Measurements from ENCODE around the gene ISG15.

Gene ISG15

DNA sequence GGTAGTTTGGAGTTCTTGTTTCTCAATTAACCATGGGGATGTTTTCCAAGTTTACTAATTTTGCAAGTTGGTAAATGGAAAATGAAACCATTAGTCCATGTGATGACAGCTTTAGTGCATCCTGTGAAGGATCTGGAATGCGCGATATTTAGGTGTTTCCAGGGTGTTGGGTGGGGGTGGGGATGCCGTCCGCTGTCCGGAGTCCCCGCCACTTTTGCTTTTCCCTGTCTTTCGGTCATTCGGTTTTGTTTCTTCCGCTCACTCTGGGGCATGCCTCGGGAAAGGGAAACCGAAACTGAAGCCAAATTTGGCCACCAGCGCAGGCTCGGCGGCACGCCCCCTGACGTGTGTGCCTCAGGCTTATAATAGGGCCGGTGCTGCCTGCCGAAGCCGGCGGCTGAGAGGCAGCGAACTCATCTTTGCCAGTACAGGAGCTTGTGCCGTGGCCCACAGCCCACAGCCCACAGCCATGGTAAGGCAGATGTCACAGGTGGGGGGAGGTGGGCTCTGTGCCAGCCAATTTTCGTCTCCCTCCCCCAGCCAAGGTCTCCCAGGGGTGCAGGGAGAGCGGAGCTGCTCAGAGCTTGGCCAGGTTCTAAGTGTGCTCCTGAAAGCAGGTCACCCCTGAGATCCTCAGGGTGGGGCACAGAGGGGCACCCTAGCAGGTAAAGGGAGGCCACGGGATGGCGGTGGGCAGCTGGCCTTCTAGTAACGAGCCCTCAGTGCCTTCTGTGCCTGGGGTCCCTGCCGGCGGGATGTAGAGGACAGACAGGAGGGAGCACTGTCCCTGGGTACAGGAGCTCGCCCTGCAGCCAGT is at the start of gene ISG15:
Gene ISG15, plus strand, starts transcription at position 393 of the 817 bp plus-strand sequence. Its CDS starts 77 bp downstream, at position 470.
- DNase-seq = peak; percentile 84 to 87

DNA sequence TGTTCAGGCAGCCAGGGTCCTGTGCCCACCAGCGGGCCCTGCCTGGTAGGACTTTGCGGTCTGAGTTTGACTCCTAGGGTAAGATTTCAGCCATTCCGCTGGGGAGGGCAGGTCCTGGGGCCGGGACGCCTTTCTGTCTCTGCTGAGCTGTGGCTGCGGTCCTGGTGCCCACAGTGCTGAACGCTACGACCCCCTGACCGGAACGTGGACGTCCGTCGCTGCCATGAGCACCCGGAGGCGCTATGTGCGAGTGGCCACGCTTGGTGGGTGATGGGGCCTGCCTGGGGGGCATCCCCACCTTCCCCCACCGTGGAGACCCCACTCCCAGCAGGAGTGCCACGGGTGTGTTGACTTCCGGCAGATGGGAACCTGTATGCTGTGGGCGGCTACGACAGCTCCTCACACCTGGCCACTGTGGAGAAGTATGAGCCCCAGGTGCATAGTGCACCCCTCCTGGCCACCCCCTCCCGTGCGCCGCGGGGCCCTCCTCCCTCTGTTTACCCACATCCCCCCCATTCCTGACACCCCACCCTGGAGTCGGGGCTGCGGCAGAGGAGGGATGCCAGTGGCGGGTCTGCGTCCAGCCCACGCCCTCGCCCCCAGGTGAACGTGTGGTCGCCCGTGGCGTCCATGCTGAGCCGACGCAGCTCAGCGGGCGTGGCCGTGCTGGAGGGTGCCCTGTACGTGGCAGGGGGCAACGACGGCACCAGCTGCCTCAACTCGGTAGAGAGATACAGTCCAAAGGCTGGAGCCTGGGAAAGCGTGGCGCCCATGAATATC is 49.4 kb upstream of the ISG15 start:
- DNase-seq = no peak

DNA sequence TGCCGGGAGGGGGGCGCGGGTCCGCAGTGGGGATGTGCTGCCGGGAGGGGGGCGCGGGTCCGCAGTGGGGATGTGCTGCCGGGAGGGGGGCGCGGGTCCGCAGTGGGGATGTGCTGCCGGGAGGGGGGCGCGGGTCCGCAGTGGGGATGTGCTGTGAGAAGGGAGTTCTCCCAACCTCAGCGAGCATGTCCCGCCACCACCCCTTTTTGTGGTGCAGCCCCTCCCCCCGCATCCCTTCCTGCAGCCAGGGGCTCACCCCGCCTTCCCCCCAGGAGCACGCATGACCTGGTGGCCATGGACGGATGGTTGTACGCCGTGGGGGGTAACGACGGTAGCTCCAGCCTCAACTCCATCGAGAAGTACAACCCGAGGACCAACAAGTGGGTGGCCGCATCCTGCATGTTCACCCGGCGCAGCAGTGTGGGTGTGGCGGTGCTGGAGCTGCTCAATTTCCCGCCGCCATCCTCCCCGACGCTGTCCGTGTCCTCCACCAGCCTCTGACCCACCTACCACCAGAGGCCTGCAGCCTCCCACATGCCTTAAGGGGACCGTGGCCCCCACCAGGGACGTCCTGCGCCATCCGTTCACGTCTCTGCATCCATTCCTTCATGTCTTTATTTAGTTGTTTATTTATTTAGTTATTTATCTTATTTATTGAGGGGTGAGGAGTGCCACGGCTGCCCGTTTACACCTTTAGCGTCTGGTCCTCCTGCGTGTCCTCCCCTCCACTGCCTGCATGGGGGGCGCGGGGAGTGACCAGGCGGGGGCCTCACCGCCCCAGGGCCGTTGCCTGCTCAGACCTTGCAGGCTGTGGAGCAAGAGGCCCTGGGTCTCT is 48.4 kb upstream of the ISG15 start:
- DNase-seq = no peak

DNA sequence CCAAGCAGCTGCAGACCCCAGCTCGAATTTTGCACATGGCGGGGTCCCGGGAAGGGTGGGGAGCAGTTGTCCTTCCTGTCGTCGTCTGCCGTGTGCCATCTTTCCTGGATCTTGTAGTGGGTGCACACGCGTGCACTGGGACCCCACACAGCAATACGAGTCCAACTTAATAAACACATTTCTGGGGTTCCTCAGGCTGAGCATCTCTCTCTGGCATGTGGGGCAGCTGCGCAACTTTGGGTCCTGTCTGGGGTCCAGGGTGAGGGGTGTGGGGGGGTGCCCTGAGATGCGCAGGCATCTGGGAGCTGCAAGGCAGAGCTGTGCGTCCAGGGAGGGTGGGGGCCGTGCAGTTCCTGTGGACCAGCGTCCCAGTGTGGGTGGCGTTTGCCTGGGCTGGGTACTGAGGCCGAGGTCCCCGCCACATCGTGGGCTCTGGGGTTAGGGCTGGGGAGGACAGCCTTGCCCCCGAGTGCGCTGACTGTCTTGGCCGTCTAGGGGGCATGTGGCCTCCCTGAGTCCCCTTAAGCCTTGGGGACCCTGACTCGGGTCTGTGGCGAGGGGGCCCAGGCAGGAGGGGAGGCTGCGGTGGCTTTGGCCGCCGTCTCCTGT is 47.7 kb upstream of the ISG15 start:
- no peak for DNase-seq

DNA sequence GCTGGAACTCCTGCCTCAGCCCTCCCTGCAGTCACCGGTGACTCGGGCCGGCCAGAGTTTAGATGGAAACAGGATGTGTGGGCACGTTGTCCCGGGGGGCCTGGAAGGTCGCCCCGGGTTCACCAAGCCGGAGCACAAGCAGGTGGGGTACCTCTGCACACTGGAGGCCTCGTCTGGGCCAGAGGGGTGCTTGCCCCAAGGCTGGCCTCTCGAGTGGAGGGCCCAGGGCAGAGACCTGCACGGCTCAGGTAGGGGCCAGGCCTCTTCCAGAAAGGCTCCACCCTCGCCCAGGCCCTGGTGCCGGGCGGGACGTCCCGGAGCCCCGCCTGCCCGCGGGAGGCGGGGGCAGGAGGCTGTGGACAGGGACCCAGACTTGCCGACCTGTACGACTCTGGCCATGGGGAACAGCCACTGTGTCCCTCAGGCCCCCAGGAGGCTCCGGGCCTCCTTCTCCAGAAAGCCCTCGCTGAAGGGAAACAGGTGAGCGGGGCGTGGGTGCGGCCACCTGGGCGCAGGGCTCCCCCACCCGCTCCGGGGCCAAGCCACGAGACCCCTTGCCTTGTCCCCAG is 47.1 kb upstream of the ISG15 start, which contains the start of gene PLEKHN1:
Gene PLEKHN1, plus strand, starts transcription at position 348 of the 569 bp plus-strand sequence. Its CDS starts 50 bp downstream, at position 398.
- peak in 1 of 2 donors; percentile 53 for DNase-seq

DNA sequence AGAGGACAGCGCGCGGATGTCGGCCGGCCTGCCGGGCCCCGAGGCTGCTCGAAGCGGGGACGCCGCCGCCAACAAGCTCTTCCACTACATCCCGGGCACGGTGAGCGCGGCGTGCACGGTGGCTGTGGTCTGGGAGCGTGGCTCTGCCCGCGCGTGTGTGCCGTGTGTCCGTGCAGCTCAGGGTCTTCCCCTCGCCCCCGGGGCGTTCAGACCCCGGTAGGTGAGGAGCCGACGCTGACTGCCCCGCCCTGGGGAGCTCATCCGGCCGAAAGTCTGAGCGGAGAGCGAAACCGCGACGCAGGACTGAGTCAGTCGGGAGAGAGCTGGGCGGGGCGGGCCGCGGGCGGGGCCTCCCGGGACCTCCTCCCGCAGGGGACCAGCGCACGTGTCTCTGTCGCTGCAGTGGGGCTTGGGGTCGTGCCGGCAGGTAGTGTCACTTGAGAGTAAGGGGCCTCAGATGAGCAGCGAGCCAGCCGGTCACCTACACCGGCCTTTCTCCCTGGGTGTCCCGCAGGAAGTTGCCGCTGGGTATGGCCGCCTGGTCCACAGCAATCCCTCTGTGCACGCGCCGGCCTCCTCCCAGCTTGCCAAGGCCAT is 46.5 kb upstream of the ISG15 start:
- peak; percentile 88 to 91 for DNase-seq

DNA sequence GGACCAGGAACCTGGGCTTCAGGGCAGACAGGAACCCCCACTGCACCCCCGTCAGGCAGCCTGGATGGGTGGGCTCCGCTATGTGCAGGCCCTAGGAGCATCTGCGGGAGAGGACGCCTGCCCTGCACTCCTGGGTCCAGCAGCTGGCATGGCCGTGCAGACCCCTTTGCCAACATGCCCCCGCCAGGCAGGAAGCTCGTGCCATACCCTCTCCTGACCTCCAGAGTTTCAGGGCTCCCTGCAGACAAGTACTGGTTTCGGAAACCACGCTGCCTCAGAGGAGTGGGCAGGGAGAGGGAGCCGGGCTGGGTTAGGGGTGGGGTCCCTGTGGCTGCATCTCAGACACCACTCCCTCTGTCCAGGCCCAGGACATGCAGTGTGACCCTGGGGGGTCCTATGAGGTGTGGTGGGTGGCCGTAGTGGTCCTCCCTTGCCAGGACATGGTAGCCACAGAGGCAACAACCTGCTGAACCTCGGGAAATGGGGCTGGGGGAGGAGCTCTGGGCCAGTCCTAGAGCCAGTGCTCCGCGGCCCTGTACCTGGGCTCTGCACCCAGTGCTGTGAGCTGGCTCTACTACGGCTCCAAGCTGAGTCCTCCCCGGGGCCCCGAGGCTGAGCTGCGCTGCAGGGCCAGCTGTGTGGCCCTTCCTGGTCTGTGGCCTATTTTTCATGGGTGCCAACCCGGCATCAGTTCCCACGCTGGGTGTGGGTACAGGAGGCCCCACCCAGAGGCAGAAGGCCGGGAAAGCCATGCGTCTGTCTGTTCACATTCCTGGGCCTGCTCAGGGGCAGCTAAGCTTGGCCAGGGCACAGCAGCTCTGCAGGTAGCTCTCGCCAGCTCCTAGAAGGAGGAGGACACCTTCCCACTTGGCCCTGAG is 45.6 kb upstream of the ISG15 start:
- no peak for DNase-seq

DNA sequence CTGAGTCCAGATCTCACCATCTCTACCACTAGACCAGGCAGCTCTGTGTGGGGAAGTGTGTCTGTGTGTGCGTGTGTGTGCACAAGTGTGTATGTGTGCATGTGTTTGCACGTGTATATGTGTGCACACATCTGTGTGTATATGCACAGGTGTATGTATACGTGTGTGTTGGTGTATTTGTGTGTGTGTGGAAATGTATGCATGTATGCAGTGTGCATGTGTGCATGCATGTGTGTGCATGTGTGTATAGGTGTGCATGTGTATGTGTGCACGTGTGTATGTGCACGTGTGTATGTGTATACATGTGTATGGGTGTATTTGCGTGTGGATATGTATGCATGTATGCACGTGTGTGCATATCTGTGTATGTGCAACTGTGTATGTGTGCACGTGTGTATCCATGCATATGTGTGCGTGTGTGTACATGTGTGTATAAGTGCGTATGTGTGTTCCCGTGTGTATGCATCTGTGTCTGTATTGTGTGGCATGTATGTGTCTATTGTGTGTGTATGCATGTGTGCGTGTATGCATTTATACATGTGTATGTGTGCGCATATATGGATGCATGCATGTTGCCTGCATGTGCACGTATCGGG is 43.9 kb upstream of the ISG15 start:
- DNase-seq = no peak

DNA sequence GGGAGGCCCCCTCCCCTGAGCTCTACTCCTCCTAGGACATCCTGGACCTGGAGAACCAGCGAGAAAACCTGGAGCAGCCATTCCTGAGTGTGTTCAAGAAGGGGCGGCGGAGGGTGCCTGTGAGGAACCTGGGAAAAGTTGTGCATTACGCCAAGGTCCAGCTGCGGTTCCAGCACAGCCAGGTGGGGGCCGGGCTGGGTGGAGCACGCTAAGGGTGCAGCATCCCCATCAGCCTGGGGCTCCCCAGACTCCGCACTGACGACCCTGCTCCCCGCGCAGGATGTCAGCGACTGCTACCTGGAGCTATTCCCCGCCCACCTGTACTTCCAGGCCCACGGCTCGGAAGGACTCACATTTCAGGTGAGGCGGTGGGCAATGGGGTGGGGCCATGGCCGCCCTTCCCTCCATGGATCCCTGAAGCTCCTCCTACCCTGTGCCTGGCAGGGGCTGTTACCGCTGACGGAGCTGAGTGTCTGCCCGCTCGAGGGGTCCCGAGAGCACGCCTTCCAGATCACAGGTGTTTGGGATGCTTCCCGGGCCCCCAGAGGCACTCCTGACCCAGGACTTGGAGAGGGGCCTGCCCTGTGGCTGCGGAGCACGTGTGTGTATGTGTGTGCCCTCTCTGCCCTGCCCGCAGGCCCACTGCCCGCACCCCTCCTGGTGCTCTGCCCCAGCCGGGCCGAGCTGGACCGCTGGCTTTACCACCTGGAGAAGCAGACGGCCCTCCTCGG is 42.9 kb upstream of the ISG15 start:
- DNase-seq = no peak

DNA sequence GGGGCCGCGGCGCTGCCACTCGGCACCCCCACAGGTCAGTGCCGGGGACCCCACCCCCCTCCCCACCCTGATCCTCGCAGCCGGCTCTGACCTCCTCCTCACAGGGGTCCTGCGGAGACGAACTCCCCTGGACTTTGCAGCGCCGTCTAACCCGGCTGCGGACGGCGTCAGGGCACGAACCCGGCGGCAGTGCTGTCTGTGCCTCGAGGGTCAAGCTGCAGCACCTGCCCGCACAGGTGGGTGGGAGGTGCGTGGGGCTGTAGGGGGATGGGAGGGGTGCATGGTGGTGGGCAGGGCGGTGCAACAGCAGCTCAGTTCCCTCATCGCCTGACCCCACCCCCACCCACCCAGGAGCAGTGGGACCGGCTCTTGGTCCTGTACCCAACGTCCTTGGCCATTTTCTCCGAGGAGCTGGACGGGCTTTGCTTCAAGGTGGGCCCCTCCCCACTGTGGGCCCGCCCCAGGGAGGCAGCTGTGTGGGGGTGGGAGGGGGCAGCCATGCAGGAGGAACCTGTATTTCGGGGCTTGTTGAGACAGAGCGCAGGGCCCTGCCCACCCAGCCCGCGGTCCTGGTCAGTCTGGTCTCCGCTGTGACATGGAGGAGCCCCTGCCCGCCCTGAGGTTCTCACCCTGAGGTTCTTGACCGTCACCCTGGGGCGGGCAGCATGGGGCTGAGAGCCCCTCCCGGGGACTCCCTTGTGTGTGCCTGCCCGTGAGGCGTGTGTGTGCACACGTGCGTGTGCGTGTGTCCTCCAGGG is 42.1 kb upstream of the ISG15 start:
- no peak for DNase-seq

DNA sequence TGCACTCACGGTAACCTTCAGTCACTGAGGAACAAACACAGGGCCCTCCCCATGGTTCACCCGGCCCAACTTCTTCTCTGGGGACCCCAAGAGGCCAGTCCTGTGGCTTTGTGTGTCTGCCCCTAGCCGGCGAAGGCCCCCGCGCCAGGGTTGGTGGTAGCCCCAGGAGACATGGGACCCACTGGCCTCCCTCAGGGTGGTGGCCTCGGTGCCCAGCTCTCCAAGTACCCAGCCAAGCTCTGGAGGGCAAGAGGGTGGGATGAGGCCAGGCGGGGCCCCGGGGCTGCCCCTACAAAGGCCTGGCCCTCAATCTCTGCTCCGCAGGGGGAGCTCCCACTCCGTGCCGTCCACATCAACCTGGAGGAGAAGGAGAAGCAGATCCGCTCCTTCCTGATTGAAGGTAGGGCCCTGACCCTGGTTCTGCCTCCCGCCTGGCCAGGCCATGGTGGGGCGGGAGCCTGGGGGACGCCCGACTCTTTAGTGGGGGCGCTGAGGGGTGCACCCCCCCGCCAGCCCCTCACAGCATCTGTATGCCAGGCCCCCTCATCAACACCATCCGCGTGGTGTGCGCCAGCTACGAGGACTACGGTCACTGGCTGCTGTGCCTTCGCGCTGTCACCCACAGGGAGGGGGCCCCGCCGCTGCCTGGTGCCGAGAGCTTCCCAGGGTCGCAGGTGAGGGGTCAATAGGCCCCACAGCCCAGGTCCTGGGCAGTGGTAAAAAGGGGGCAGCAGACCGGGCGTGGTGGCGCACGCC is 41.4 kb upstream of the ISG15 start:
- no peak for DNase-seq

DNA sequence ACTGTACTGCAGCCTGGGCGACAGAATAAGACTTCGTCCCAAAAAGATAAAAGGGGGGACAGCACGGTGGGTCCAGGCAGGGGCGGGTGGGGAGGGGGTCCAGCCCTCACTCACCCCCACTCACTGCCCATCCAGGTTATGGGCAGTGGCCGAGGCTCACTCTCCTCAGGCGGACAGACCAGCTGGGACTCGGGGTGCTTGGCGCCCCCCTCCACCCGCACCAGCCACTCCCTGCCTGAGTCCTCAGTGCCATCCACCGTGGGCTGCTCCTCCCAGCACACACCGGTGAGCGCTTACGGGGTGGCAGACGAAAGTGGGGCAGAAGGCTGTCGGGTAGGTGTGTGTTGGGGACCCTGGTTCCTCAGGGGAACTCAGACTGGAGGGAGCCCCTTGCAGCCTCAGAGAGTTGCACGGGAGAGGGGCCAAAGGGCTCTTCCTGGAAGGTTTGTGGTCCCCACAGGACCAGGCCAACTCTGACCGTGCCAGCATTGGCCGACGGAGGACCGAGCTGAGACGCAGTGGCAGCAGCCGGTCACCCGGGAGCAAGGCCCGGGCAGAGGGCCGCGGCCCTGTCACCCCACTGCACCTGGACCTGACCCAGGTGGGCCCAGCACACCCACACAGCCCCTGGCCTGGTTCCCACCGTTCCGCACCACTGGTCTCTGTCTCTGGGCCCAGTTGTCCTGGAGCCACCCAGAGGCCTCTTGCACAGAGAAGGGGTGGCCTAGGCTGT is 40.4 kb upstream of the ISG15 start:
- DNase-seq = no peak

DNA sequence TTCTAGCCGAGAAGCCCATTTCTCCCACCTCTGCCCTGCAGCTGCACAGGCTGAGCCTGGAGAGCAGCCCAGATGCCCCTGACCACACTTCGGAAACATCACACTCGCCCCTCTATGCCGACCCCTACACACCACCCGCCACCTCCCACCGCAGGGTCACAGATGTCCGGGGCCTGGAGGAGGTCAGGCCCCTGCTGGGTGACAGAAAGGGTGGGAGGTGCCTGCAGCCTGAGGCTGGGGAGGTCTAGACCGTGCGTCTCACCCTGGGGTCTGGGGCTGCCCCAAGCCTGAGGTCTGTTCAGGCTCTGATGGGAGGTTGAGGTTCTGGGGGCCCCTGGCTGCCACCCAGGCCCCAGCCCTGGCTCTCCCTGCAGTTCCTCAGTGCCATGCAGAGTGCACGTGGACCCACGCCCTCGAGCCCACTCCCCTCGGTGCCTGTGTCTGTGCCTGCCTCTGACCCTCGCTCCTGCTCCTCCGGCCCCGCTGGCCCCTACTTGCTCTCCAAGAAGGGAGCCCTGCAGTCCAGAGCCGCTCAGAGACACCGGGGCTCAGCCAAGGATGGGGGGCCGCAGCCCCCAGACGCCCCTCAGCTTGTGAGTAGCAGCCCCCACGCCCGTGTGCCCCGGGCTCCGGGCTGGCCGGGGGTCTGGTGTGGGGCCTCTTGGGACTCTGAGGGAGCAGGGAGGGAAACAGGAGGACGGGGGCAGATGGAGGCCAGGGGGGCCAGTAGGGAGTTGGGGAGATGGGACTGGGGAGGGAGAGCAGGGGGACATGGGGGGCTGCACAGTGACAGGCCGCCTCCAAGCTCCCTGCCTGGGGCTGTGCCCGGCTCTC is 39.6 kb upstream of the ISG15 start:
- DNase-seq = no peak

DNA sequence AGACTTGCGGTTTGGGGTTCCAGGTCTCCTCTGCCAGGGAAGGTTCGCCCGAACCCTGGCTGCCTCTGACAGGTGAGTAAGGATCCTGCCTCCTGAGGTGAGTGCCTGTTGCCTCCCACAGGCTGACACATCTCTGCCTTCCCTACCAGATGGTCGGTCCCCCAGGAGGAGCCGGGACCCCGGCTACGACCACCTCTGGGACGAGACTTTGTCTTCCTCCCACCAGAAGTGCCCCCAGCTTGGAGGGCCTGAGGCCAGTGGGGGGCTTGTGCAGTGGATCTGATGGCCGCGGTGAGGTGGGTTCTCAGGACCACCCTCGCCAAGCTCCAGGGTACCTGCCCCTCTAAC is 39.0 kb upstream of the ISG15 start:
- DNase-seq = no peak

DNA sequence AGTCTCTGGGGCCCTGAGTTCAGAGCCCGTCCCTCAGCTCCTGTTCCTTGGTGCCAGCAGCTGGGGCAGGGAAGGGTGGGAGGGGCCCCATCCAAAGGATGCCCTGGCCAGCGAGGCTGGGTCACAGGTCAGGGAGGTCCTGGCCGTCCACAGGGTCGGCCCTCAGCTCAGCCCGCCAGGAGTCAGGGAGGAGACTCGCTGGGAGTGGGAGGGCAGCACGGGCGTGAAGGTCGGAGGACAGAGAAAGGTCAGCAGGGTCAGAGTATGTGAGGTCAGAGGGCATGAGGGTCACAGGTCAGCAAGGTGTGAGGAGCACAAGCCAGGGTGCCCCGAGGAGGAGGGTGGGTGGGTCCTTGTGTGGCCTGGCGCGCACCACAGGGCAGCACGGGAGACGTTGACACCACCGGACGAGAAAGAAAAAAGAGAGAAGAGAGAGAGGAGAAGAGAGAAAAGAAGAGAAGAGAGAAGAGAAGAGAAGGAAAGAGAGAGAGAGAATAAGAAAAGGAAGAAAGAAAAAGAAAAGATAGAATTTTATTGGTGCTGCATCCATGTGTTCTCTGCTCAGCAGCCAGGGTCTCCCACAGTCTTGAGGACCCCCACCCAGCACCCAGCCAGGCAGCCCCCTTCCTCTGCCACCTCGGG is 38.5 kb upstream of the ISG15 start:
- DNase-seq = no peak

DNA sequence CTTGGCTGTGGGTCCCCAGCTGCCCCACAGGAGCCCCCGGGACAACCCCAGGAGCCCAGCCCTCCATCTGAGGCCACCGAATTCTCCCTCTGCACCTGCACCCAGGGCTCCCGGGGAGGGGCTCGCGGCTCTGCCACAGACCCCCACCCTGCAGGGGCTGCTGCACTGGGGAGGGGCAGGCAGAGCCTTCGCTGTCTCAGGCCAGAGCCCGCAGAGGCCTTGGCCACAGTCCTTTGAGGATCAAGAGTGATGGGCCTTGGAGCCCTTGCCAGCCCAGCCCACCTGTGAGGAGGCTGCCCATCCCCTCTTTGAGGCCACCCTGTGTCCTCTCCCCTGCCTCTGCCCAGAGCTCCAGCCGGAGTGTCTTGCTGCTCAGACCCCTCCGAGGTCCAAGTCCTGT is 37.9 kb upstream of the ISG15 start:
- no peak for DNase-seq

Data from stimulated activated CD4-positive, alpha-beta T cell treated with anti-CD3 and anti-CD28 coated beads, Interleukin-2, amount 100 ng/mL, for 24 hours (primary cell).